Peyer's patch (tissue), 4 donors: ENCODE measurements around the gene GH1.
"Not testable (repeated sequence)": the region's sequence is repeated elsewhere in the genome, so short reads cannot be mapped to it uniquely, and the experiment has no call there.

Experiments used
- CTCF ChIP-seq, 6 experiments: fragments of 450-650 bp in 4 of 6; fragments of 200-600 bp in 2 of 6; sonication (generic) in 1 of 6; IDR thresholded peaks; one replicate each; pipeline ENCODE4 v1.5.1; 2017 to 2019; ENCODE audit warnings: antibody characterized with exemption in 6 of 6, mild to moderate bottlenecking in 3 of 6, moderate library complexity in 1 of 6
- POLR2A ChIP-seq, 2 donors: fragments of 450-650 bp; IDR thresholded peaks; one replicate each; pipeline ENCODE4 v1.5.1; 2017; ENCODE audit warnings: antibody characterized with exemption in 2 of 2, mild to moderate bottlenecking in 2 of 2, moderate library complexity in 2 of 2

- not testable (repeated sequence) for TF ChIP-seq CTCF, POLR2A (IDR thresholded peaks at IDR 0.05)
These were observed at the start of gene GH1 for GRCh38 chr17:63918789-63919305.
